DOHH2 (cell line): ENCODE data around the gene MGME1.

Source experiments
- EZH2phosphoT487 ChIP-seq: fragments of 200-600 bp; sonication (generic); IDR thresholded peaks from 2 replicates; pipeline ENCODE4 v1.6.1; 2017; ENCODE audit warnings: borderline replicate concordance, mild to moderate bottlenecking, antibody characterized with exemption, low read length, moderate library complexity, mixed read lengths
- TF ChIP-seq, protein P1 (sequence below): fragments of 200-600 bp; sonication (generic); IDR thresholded peaks from one replicate; pipeline ENCODE4 v1.5.1; 2014; ENCODE audit warnings: antibody characterized with exemption, mild to moderate bottlenecking, low read depth, low read length; ENCODE audit not compliant: poor library complexity, severe bottlenecking

DNA sequence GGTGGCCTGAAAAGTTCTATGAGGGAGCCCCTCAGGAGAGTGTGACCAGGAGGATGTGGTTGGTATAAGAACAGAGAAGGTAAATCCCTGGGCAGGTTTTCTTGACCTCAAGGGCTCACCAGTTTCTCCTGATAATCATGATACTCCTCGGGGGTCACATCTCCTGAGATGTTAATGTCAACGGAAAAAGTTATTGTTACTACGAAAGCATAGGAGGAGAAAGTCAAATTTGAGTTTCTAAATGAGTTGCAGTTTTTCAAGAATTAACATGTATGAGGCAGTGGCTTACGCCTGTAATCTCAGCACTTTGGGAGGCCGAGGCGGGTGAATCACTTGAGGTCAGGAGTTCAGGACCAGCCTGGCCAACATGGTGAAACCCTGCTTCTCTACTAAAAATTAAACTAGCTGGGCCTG lies 23.4 kb downstream of the MGME1 start:
- TF ChIP-seq, protein P1, sequence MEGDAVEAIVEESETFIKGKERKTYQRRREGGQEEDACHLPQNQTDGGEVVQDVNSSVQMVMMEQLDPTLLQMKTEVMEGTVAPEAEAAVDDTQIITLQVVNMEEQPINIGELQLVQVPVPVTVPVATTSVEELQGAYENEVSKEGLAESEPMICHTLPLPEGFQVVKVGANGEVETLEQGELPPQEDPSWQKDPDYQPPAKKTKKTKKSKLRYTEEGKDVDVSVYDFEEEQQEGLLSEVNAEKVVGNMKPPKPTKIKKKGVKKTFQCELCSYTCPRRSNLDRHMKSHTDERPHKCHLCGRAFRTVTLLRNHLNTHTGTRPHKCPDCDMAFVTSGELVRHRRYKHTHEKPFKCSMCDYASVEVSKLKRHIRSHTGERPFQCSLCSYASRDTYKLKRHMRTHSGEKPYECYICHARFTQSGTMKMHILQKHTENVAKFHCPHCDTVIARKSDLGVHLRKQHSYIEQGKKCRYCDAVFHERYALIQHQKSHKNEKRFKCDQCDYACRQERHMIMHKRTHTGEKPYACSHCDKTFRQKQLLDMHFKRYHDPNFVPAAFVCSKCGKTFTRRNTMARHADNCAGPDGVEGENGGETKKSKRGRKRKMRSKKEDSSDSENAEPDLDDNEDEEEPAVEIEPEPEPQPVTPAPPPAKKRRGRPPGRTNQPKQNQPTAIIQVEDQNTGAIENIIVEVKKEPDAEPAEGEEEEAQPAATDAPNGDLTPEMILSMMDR = no peak
- TF ChIP-seq EZH2phosphoT487 = no peak
